ENCODE data around the gene SUPT5H.

SUPT5H gene

DNA sequence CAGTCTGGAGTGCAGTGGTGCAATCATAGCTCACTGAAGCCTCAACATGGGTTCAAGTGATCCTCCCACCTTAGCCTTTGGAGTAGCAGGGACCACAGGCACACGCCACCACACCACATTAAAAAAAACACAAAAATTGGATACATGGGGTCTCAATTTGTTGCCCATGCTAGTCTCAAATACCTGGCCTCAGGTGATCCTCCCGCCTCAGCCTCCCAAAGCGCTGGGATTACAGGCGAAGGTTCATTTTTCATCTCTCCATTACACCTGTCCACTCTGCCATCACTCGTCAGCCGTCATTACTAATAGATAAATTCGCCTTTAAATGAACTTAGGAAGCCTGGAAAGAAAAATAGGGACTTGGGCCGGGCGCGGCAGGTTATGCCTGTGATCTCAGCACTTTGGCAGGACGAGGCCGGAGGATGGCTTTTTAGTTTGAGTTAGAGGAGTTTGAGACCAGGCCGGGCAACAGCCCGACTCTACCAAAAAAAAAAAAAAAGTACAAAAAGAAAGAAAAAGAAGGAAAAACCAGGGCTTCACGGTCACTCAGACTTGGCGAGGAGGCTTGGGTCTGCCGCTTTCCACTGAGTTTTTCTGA lies 685 bp upstream of the SUPT5H start:
- peak; percentile 33 for DNase-seq
- Histone ChIP-seq H4K20me1 (ENCODE audit: insufficient read depth, low read length) (peaks cover 6% of the 10 kb centered on the region; the same call in 1 of the 2 replicates), H3K36me3 (replicated peaks; ENCODE audit: insufficient read depth, low read length) (no peaks in the 10 kb centered on the region), H3F3A (ENCODE audit: insufficient read depth, low read length) (peaks cover 20% of the 10 kb centered on the region), H3K79me2 (ENCODE audit: low read length) (peaks cover 48% of the 10 kb centered on the region), H3K4me2 (ENCODE audit: low read depth, low read length) (peak overlapping the region; percentile 81), H3K4me3 (ENCODE audit: low read length) (peak overlapping the region; percentile 99), H2AFZ (ENCODE audit: low read length) (peak overlapping the region; percentile 57; the same call in 1 of the 2 replicates), H3K9me3 (replicated peaks; ENCODE audit: insufficient read depth, low read length) (no peaks in the 10 kb centered on the region), H3K4me1 (ENCODE audit: low read length) (peaks cover 36% of the 10 kb centered on the region), H3K27me3 (replicated peaks; ENCODE audit: insufficient read depth, low read length) (no peaks in the 10 kb centered on the region), H3K9me2 (replicated peaks; ENCODE audit: insufficient read depth, low read length) (no peaks in the 10 kb centered on the region), H3K27ac (ENCODE audit: low read length) (peak overlapping the region; percentile 88), H3K9ac (ENCODE audit: low read length) (peak overlapping the region; percentile 98)
- TF ChIP-seq CTCF (IDR thresholded peaks at IDR 0.05; ENCODE audit: low read length), result no peak
- TF ChIP-seq EZH2phosphoT487 (IDR thresholded peaks at IDR 0.05; ENCODE audit: low read length), result no peak
- no peak for TF ChIP-seq EZH2 (optimal IDR thresholded peaks at IDR 0.05; ENCODE audit: low read depth, low read length)

GRCh38 chr19:39446365-39447084 lies 1.1 kb downstream of the SUPT5H start:
- Histone ChIP-seq H3K9me3 (replicated peaks; ENCODE audit: insufficient read depth, low read length) (no peaks in the 10 kb centered on the region), H3K79me2 (ENCODE audit: low read length) (peaks cover 66% of the 10 kb centered on the region), H3K4me1 (ENCODE audit: low read length) (peaks cover 25% of the 10 kb centered on the region), H3K4me3 (ENCODE audit: low read length) (peak overlapping the region; percentile 99), H3K4me2 (ENCODE audit: low read depth, low read length) (peak overlapping the region; percentile 87), H3K36me3 (replicated peaks; ENCODE audit: insufficient read depth, low read length) (no peaks in the 10 kb centered on the region), H3K9me2 (replicated peaks; ENCODE audit: insufficient read depth, low read length) (no peaks in the 10 kb centered on the region), H3K9ac (ENCODE audit: low read length) (peak overlapping the region; percentile 98), H3F3A (ENCODE audit: insufficient read depth, low read length) (peaks cover 18% of the 10 kb centered on the region), H3K27ac (ENCODE audit: low read length) (peak overlapping the region; percentile 88; the same call in 1 of the 2 replicates), H3K27me3 (replicated peaks; ENCODE audit: insufficient read depth, low read length) (no peaks in the 10 kb centered on the region), H4K20me1 (ENCODE audit: insufficient read depth, low read length) (peaks cover 6% of the 10 kb centered on the region; the same call in 1 of the 2 replicates), H2AFZ (ENCODE audit: low read length) (no peak overlapping the region)
- no peak for DNase-seq
- TF ChIP-seq EZH2phosphoT487 (IDR thresholded peaks at IDR 0.05; ENCODE audit: low read length) (no peak), EZH2 (optimal IDR thresholded peaks at IDR 0.05; ENCODE audit: low read depth, low read length) (no peak), CTCF (IDR thresholded peaks at IDR 0.05; ENCODE audit: low read length) (no peak)

GRCh38 chr19:39448271-39448670 lies 2.9 kb downstream of the SUPT5H start:
- DNase-seq, result peak; percentile 37
- Histone ChIP-seq H3K36me3 (replicated peaks; ENCODE audit: insufficient read depth, low read length) (no peaks in the 10 kb centered on the region), H3K4me1 (ENCODE audit: low read length) (peaks cover 25% of the 10 kb centered on the region), H4K20me1 (ENCODE audit: insufficient read depth, low read length) (peaks cover 11% of the 10 kb centered on the region; the same call in 1 of the 2 replicates), H3K4me3 (ENCODE audit: low read length) (no peak overlapping the region; the same call in 1 of the 2 replicates), H3K9me2 (replicated peaks; ENCODE audit: insufficient read depth, low read length) (no peaks in the 10 kb centered on the region), H2AFZ (ENCODE audit: low read length) (no peak overlapping the region), H3K4me2 (ENCODE audit: low read depth, low read length) (peak overlapping the region; percentile 87), H3K27me3 (replicated peaks; ENCODE audit: insufficient read depth, low read length) (no peaks in the 10 kb centered on the region), H3K9ac (ENCODE audit: low read length) (no peak overlapping the region), H3K27ac (ENCODE audit: low read length) (peak overlapping the region; percentile 41; the same call in 1 of the 2 replicates), H3K9me3 (replicated peaks; ENCODE audit: insufficient read depth, low read length) (no peaks in the 10 kb centered on the region), H3K79me2 (ENCODE audit: low read length) (peaks cover 83% of the 10 kb centered on the region), H3F3A (ENCODE audit: insufficient read depth, low read length) (peaks cover 15% of the 10 kb centered on the region)
- TF ChIP-seq EZH2 (optimal IDR thresholded peaks at IDR 0.05; ENCODE audit: low read depth, low read length), result no peak
- TF ChIP-seq CTCF (IDR thresholded peaks at IDR 0.05; ENCODE audit: low read length), result no peak
- no peak for TF ChIP-seq EZH2phosphoT487 (IDR thresholded peaks at IDR 0.05; ENCODE audit: low read length)
